Hepatic stellate cell (primary cell): Measurements from ENCODE around the gene MTFR2.

ENCODE experiments used
- DNase-seq: peaks from one replicate; pipeline ENCODE4 v3.0.0; 2011; ENCODE audit warnings: low spot score

MTFR2 gene

GRCh38 chr6:136184738-136185137, 65.4 kb downstream of the MTFR2 start:
- DNase-seq = no peak

GRCh38 chr6:136181861-136182260, 68.2 kb downstream of the MTFR2 start:
- DNase-seq = no peak

- DNase-seq = no peak
These were observed 68.6 kb downstream of the MTFR2 start for GRCh38 chr6:136181512-136181833.
